Measurements from ENCODE around the gene PRDM16.

DNA sequence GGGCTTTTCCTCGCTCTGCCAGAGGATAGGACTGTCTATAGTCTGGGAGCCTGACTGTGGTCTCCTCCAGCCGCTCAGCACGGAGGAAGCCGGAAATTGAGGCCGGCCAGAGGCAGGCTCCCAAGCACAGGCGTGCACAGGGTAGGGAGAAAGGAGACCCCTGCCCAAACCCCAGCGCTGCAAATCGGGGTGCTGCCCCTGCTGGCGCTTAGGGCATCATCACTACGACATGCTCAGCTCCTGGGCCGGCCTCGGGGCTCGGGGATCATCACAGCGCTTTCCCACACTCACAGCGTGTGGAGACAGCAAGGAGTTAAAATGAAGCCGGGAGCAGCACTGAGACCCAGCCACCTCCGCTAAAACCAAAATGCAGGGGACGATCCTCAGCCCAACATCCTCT is 322.7 kb downstream of the PRDM16 start:
- no peak for TF ChIP-seq KDM1A (IDR thresholded peaks at IDR 0.05; ENCODE audit: borderline replicate concordance, low read length)
- no peak for TF ChIP-seq SAP30 (IDR thresholded peaks at IDR 0.05; ENCODE audit: insufficient read depth, insufficient replicate concordance, low read length)

All from H1 (cell line).